SH-SY5Y (cell line): ENCODE results near the gene OR51A7.

Source experiments
- GATA2 ChIP-seq: IDR thresholded peaks from 2 replicates; pipeline ENCODE4 v1.6.1; 2011; ENCODE audit warnings: mild to moderate bottlenecking, low read depth, low read length
- GATA3 ChIP-seq: IDR thresholded peaks from 2 replicates; pipeline ENCODE4 v1.6.1; 2011; ENCODE audit warnings: low read depth, mild to moderate bottlenecking, low read length, moderate library complexity

DNA sequence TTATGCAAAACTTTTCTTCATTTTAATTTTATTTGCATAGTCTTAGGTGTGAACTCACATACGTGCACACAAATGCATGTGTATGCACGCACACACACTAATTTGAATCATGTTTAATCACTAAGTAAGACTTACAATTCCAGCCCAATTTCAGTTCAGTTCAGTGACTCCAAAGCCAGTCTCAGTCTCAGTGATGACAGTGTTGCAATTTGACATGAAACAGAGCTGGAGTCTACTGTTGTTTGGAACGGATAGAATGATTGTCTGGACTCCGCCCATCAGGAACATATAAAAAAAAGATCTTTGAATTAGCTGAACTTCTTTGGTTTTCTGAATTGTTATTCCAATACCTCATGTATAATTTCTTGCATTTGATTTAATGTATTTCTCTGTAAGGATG is 39.7 kb upstream of the OR51A7 start:
- TF ChIP-seq GATA2, result no peak
- no peak for TF ChIP-seq GATA3
